Cardiac fibroblast (primary cell): ENCODE data around the gene KAZN.
A peak's percentile ranks its signal among the peaks of the same experiment; 100 is the strongest.

Experiments
- DNase-seq, 2 donors: peaks; one replicate each; pipeline versions ENCODE4 v3.0.0 to v3.0.0-alpha.2; 2010; ENCODE audit warnings: low read depth in 2 of 2
- H3K4me3 ChIP-seq, 2 donors: replicated peaks in 1 of 2; 1 replicate in 1 of 2; 2 replicates in 1 of 2; pipeline ENCODE4 v1.5.1; 2011; ENCODE audit warnings: low read depth in 2 of 2, low read length in 2 of 2, mild to moderate bottlenecking in 2 of 2, moderate library complexity in 1 of 2
- TF ChIP-seq, protein P1 (sequence below): IDR thresholded peaks from one replicate; pipeline ENCODE4 v1.5.1; 2011; ENCODE audit warnings: low read depth, mild to moderate bottlenecking, low read length, inconsistent platforms

The KAZN gene

DNA sequence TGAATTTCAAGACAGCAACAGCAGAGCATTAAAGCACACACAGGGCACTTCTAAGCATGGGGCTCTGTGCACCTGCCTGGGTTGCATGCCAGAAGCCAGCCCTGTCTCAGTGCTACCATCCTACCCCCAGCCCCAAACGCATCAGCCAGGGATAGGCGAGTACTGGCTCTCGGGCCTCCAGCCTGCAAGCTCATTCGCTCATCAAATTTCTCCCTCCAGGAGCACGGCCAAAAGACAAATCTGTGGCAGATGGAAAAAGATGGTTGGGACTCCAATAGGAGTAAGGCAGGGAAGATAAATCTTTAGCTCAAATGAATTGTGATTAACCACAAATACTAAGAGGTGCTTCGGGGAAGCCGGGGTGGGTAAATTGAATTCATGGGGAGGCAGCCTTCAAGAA, 189.6 kb downstream of the KAZN start:
- TF ChIP-seq, protein P1, sequence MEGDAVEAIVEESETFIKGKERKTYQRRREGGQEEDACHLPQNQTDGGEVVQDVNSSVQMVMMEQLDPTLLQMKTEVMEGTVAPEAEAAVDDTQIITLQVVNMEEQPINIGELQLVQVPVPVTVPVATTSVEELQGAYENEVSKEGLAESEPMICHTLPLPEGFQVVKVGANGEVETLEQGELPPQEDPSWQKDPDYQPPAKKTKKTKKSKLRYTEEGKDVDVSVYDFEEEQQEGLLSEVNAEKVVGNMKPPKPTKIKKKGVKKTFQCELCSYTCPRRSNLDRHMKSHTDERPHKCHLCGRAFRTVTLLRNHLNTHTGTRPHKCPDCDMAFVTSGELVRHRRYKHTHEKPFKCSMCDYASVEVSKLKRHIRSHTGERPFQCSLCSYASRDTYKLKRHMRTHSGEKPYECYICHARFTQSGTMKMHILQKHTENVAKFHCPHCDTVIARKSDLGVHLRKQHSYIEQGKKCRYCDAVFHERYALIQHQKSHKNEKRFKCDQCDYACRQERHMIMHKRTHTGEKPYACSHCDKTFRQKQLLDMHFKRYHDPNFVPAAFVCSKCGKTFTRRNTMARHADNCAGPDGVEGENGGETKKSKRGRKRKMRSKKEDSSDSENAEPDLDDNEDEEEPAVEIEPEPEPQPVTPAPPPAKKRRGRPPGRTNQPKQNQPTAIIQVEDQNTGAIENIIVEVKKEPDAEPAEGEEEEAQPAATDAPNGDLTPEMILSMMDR = no peak
- DNase-seq = no peak
- H3K4me3 ChIP-seq = no peak overlapping the region

DNA sequence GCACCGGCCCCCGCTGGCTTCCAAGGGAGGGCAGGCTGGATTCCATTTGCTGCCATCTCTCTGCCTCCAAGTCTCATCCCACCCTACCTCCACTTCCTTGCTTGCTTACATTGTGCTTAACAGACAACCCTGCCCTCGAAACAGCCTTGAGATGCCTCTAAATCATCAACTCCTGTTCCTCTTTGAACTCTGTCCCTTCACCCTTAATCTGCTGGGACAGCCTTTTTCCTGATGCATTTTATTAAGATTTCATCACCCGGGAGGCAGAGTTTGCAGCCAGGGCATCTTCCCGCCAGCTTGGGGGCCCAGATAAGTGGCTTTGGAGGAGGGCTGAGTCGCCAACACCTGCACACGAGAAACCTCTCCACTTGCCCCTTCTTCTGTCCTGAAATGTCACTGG, 192.5 kb downstream of the KAZN start:
- TF ChIP-seq, protein P1 = no peak
- no peak for DNase-seq
- no peak overlapping the region for H3K4me3 ChIP-seq

DNA sequence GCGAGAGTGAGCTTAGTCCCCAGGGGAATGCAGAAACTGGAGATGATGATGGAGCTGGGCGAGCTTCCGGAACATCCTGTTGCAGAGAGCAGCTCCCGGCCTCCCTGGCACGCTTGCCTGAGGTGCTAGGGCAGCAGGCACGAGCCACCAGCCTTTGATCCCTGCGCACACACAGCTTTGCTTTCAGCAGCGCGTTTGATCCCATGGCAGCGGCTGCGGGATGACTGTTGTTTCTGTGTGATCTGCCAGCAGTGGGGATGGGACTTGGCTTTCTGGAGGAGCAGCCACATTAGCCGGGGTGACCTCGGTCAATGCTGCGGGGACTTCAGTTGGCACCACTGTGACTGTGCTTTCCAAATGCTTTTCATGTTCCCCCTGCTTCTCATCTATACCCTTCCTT, 193.2 kb downstream of the KAZN start:
- TF ChIP-seq, protein P1 = no peak
- H3K4me3 ChIP-seq = no peak overlapping the region
- no peak for DNase-seq

DNA sequence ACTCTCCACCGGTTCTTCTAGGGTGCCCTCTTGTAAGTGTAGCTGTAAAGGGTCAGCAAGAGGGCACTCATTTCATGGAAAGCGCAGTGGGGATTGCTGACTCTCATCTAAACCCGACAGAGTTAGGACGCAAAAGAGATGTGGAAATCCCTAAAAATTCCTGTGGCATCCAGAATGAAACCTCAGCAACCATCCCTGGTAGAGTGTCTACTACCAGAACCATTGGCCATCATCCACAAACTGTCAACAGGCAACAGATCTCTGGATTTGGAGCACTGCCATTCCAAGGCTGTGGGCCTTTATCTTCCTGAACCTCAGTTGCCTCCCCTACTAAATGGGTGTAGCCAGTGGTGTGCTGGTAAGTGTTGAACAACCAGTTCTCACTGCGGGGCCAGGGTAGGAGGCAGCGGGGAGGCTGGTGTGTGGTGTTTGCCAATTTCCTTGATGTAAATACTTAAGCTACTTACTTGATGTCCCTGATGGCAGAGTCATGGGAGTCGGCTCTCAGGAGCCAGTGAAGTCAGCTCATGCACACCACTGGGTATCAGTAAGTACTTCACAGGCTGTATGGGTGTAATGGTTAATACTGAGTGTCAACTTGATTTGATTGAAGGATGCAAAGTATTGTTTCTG, 195.8 kb downstream of the KAZN start:
- no peak overlapping the region for H3K4me3 ChIP-seq
- TF ChIP-seq, protein P1 = no peak
- peak in 1 of 2 donors; percentile 73 for DNase-seq

DNA sequence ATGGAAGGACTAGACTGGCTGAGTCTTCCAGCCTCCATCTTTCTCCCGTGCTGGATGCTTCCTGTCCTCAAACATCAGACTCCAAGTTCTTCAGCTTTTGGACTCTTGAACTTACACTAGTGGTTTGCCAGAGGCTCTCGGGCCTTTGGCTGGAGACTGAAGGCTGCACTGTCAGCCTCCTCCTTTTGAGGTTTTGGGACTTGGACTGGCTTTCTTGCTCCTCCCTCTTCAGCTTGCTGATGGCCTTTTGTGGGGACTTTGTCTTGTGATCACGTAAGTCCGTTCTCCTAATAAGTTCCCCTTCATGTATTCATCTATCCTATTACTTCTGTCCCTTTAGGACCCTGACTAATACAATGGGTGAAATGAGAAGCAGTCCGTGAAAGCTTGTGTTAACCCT, 196.4 kb downstream of the KAZN start:
- DNase-seq = no peak
- TF ChIP-seq, protein P1 = no peak
- no peak overlapping the region for H3K4me3 ChIP-seq

DNA sequence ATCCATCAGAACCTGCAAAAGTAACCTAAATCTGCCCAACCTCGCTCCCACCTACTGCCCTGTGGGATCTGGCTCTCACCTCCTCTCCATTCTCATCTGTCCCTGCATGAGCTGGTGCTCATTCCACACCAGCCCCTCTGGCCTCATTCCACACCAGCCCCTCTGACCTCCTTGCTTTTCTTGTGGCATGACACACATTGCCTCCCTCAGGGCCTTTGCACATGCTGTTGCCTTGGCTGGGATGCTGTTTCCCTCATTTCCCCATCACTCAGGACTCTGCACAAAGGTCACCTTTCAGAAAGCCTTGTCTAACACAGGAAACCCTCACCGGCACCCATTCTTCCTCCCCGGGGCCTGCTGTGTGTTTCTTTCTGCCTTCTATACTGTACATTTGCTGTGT, 197.1 kb downstream of the KAZN start:
- TF ChIP-seq, protein P1 = no peak
- DNase-seq = no peak

DNA sequence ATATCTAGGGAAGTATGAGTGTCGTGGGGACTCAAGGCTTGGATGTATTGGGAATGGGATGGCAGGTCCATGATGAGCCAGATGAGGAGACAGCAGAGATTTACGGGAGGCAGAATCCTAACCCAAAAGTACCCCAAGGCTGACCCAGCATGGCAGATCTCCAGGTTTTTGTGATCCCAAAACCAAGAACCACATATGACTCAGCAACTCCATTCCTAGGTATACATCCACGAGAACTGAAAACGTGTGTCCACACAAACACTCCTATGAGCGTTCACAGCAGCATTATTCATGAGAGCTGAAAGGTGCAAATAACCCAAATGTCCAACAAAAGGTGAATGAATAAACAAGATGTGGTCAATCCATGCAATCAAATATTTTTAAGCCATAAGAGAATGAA, 201.5 kb downstream of the KAZN start:
- TF ChIP-seq, protein P1 = no peak
- DNase-seq = no peak
- H3K4me3 ChIP-seq = no peak overlapping the region

More for the DNA sequence above, 197.1 kb downstream of the KAZN start:
- H3K4me3 ChIP-seq = no peak overlapping the region
